HepG2 (cell line): Measurements from ENCODE around the gene STIMATE.

Experiments used
- EZH2 ChIP-seq: conservative IDR thresholded peaks from 2 replicates; pipeline ENCODE4 v1.6.1; 2012; ENCODE audit warnings: mild to moderate bottlenecking, low read depth, low read length, moderate library complexity
- HNF4G ChIP-seq, 2 experiments: sonication (generic) in 1 of 2; formaldehyde crosslinking in 1 of 2; IDR thresholded peaks; 2 replicates each; pipeline versions ENCODE4 v1.4.0 to v1.6.1; 2011 to 2020; ENCODE audit warnings: borderline replicate concordance in 2 of 2, low read depth in 2 of 2, mild to moderate bottlenecking in 2 of 2, low read length in 1 of 2, missing genetic modification reagents in 1 of 2, moderate library complexity in 1 of 2
- KAT7 ChIP-seq: IDR thresholded peaks from 2 replicates; pipeline ENCODE4 v1.6.1; 2018; ENCODE audit warnings: borderline replicate concordance, missing compliant biosample characterization
- NPAS2 ChIP-seq: sonication (generic); formaldehyde crosslinking; IDR thresholded peaks from 2 replicates; pipeline ENCODE4 v1.8.0; 2022; ENCODE audit warnings: mild to moderate bottlenecking, missing genetic modification reagents, borderline replicate concordance
- NR3C1 ChIP-seq: sonication (generic); formaldehyde crosslinking; IDR thresholded peaks from 2 replicates; pipeline ENCODE4 v1.4.0; 2020; ENCODE audit warnings: missing genetic modification reagents
- SIN3A ChIP-seq: IDR thresholded peaks from 2 replicates; pipeline ENCODE4 v1.6.1; 2011; ENCODE audit warnings: low read depth, mild to moderate bottlenecking, control low read depth, low read length, borderline replicate concordance
- ZKSCAN5 ChIP-seq: sonication (generic); formaldehyde crosslinking; IDR thresholded peaks from 2 replicates; pipeline ENCODE4 v1.5.1; 2020; ENCODE audit warnings: mild to moderate bottlenecking, missing genetic modification reagents
- ZNF138 ChIP-seq: sonication (generic); formaldehyde crosslinking; IDR thresholded peaks from 2 replicates; pipeline ENCODE4 v1.5.0; 2020; ENCODE audit warnings: mild to moderate bottlenecking, low read depth, missing genetic modification reagents
- ZNF660 ChIP-seq: sonication (generic); formaldehyde crosslinking; IDR thresholded peaks from 2 replicates; pipeline ENCODE4 v1.5.1; 2020; ENCODE audit warnings: mild to moderate bottlenecking, low read depth, missing genetic modification reagents, borderline replicate concordance
- TF ChIP-seq, protein P1 (sequence below): sonication (generic); IDR thresholded peaks from 2 replicates; pipeline ENCODE4 v1.6.1; 2016; ENCODE audit warnings: low read depth, borderline replicate concordance
- TF ChIP-seq, protein P2 (sequence below): sonication (generic); formaldehyde crosslinking; IDR thresholded peaks from 2 replicates; pipeline ENCODE4 v1.9.0; 2021; ENCODE audit warnings: missing genetic modification reagents, mild to moderate bottlenecking, borderline replicate concordance

DNA sequence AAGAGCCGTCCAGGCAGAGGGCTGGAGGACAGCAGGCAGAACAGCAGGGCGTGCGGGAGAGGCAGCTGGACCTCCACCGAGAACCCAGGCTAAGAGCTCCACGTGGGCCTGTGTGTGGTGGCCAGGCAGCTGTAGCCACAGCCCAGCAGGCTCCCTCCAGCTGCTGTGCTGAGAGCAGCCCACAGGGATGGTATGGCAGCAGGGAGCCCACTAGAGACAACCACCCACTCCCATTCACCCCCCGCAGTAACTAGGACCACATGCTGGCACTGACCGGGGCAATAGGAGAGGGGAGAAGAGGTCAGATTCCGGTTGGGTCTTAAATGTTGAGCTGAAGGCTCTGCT is 37.0 kb downstream of the STIMATE start:
- TF ChIP-seq SIN3A, result no peak
- TF ChIP-seq, protein P1, sequence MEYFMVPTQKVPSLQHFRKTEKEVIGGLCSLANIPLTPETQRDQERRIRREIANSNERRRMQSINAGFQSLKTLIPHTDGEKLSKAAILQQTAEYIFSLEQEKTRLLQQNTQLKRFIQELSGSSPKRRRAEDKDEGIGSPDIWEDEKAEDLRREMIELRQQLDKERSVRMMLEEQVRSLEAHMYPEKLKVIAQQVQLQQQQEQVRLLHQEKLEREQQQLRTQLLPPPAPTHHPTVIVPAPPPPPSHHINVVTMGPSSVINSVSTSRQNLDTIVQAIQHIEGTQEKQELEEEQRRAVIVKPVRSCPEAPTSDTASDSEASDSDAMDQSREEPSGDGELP, result no peak
- TF ChIP-seq NR3C1 (CRISPR knock-in tag), result no peak
- TF ChIP-seq, protein P2, sequence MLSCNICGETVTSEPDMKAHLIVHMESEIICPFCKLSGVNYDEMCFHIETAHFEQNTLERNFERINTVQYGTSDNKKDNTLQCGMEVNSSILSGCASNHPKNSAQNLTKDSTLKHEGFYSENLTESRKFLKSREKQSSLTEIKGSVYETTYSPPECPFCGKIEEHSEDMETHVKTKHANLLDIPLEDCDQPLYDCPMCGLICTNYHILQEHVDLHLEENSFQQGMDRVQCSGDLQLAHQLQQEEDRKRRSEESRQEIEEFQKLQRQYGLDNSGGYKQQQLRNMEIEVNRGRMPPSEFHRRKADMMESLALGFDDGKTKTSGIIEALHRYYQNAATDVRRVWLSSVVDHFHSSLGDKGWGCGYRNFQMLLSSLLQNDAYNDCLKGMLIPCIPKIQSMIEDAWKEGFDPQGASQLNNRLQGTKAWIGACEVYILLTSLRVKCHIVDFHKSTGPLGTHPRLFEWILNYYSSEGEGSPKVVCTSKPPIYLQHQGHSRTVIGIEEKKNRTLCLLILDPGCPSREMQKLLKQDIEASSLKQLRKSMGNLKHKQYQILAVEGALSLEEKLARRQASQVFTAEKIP (CRISPR knock-in tag), result no peak
- TF ChIP-seq ZKSCAN5 (CRISPR knock-in tag), result no peak
- no peak for TF ChIP-seq ZNF660 (CRISPR knock-in tag)
- no peak for TF ChIP-seq HNF4G (IDR thresholded peaks at IDR 0.05; ENCODE audit: borderline replicate concordance, low read depth, low read length)
- TF ChIP-seq HNF4G (CRISPR knock-in tag; IDR thresholded peaks at IDR 0.05; ENCODE audit: borderline replicate concordance, low read depth), result no peak
- TF ChIP-seq NPAS2, result no peak
- TF ChIP-seq KAT7 (CRISPR knock-in tag), result no peak
- no peak for TF ChIP-seq ZNF138 (CRISPR knock-in tag)
- TF ChIP-seq EZH2, result no peak
